H1 (cell line): ENCODE measurements around the gene NDRG2. TPM values are rescaled to one million over a fixed set of nuclear protein-coding genes. Genes with fewer than 3 reads are reported as not detected.

Experiments used
- ASH2L ChIP-seq: fragments of 200-600, 300-600 bp; sonication (generic); IDR thresholded peaks from one replicate; pipeline ENCODE4 v1.7.1; 2017; ENCODE audit warnings: low read length
- MAX ChIP-seq: IDR thresholded peaks from 2 replicates; pipeline ENCODE4 v1.6.1; 2012; ENCODE audit warnings: inconsistent platforms
- SIN3A ChIP-seq, 2 experiments: IDR thresholded peaks in 1 of 2; conservative IDR thresholded peaks in 1 of 2; 2 replicates each; pipeline ENCODE4 v1.6.1; 2011 to 2012; ENCODE audit warnings: low read length in 2 of 2, improper control_type of control experiment in 1 of 2, low read depth in 1 of 2, mild to moderate bottlenecking in 1 of 2
- SP2 ChIP-seq: IDR thresholded peaks from 2 replicates; pipeline ENCODE4 v1.6.1; 2012; ENCODE audit warnings: mild to moderate bottlenecking, low read length, inconsistent platforms
- SRF ChIP-seq: IDR thresholded peaks from 2 replicates; pipeline ENCODE4 v1.6.1; 2011; ENCODE audit warnings: mild to moderate bottlenecking, low read depth, low read length, moderate library complexity
- polyA plus RNA-seq, 7 experiments: library from polyadenylated mRNA; depleted of rRNA in 3 of 7; stranded (reverse) in 5 of 7; unstranded in 2 of 7; fragments of >200 nt in 5 of 7; fragments of 200-250 nt in 2 of 7; gene quantifications; 1 replicate in 5 of 7; 2 replicates in 1 of 7; 4 replicates in 1 of 7; pipeline versions ENCODE4 v1.2.1 to v1.2.3, GENCODE V29; 2011 to 2013; ENCODE audit warnings: missing spikeins in 2 of 7, mixed read lengths in 2 of 7
- total RNA-seq: library from RNA; stranded (reverse); fragmentation: NEBNext Ultra II Directional; extraction: Animal tissue kit (Norgen Biotek cat#: 25700); gene quantifications from 2 replicates; pipeline ENCODE4 v1.2.1, GENCODE V29; 2021
- TF ChIP-seq, protein P1 (sequence below), 3 experiments: IDR thresholded peaks; 1 replicate in 2 of 3; 2 replicates in 1 of 3; pipeline versions ENCODE4 v1.5.1 to v1.6.1; 2011; ENCODE audit warnings: low read length in 3 of 3, mild to moderate bottlenecking in 3 of 3, inconsistent platforms in 2 of 3, low read depth in 1 of 3, moderate library complexity in 1 of 3; ENCODE audit not compliant: insufficient read depth in 1 of 3; ENCODE audit errors: control extremely low read depth in 1 of 3

The NDRG2 gene
- total and polyA plus RNA-seq, 2 of the 8 experiments (the other 6 are each of a cell fraction or from before 2014, with no cell fraction given) = 29.9 to 48.6 TPM

GRCh38 chr14:21068521-21069387 lies 43.9 kb upstream of the NDRG2 start (continued):
- no peak for TF ChIP-seq SP2
- TF ChIP-seq SIN3A (conservative IDR thresholded peaks at IDR 0.05 in 1 of 2, IDR thresholded peaks at IDR 0.05 in 1 of 2; ENCODE audit: low read depth in 1 of 2, low read length in 2 of 2) = peak in 1 of 2 experiments; percentile 20; a peak in 2 of 4 replicates
- TF ChIP-seq, protein P1, sequence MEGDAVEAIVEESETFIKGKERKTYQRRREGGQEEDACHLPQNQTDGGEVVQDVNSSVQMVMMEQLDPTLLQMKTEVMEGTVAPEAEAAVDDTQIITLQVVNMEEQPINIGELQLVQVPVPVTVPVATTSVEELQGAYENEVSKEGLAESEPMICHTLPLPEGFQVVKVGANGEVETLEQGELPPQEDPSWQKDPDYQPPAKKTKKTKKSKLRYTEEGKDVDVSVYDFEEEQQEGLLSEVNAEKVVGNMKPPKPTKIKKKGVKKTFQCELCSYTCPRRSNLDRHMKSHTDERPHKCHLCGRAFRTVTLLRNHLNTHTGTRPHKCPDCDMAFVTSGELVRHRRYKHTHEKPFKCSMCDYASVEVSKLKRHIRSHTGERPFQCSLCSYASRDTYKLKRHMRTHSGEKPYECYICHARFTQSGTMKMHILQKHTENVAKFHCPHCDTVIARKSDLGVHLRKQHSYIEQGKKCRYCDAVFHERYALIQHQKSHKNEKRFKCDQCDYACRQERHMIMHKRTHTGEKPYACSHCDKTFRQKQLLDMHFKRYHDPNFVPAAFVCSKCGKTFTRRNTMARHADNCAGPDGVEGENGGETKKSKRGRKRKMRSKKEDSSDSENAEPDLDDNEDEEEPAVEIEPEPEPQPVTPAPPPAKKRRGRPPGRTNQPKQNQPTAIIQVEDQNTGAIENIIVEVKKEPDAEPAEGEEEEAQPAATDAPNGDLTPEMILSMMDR (IDR thresholded peaks at IDR 0.05; ENCODE audit: control extremely low read depth in 1 of 3, insufficient read depth in 1 of 3, low read depth in 1 of 3, low read length in 3 of 3) = peak; percentile 36 to 66 (median 52)
- TF ChIP-seq SRF = no peak
- peak; percentile 10; the same call in 1 of the 2 replicates for TF ChIP-seq MAX
- peak; percentile 23 for TF ChIP-seq ASH2L
